Measurements from ENCODE around the gene OXGR1. TPM values are rescaled to one million over a fixed set of nuclear protein-coding genes. Genes with fewer than 3 reads are reported as not detected.

The OXGR1 gene
- total RNA-seq, 2 donors from 2014 or later, result 0.27 TPM; not detected in 1

DNA sequence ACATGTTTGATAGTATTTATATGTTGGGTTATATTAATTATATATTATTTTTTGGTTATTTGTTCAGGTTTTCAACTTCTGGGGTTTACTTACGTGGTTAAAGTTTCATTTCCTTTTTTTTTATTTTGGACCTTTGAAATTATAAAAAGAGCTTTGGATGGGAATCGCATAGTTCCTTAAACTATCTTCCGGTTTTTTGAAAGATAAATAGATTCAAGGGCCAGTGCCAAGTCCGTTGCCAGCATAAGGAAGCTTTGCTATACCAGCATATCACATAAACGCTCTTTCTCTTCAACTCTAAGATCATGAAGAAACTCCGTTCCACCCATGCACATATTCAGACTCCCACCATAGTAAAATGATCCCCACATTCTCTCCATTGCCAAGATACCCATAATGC is 7.4 kb upstream of the OXGR1 start:
- H3K4me1 ChIP-seq (replicated peaks), result no peaks in the 10 kb centered on the region
- no peak for DNase-seq (ENCODE audit: low spot score)
- H3K36me3 ChIP-seq, result no peaks in the 10 kb centered on the region
- TF ChIP-seq POLR2AphosphoS5 (IDR thresholded peaks at IDR 0.05) (no peak), POLR2A (IDR thresholded peaks at IDR 0.05) (no peak)
- TF ChIP-seq, protein P1, sequence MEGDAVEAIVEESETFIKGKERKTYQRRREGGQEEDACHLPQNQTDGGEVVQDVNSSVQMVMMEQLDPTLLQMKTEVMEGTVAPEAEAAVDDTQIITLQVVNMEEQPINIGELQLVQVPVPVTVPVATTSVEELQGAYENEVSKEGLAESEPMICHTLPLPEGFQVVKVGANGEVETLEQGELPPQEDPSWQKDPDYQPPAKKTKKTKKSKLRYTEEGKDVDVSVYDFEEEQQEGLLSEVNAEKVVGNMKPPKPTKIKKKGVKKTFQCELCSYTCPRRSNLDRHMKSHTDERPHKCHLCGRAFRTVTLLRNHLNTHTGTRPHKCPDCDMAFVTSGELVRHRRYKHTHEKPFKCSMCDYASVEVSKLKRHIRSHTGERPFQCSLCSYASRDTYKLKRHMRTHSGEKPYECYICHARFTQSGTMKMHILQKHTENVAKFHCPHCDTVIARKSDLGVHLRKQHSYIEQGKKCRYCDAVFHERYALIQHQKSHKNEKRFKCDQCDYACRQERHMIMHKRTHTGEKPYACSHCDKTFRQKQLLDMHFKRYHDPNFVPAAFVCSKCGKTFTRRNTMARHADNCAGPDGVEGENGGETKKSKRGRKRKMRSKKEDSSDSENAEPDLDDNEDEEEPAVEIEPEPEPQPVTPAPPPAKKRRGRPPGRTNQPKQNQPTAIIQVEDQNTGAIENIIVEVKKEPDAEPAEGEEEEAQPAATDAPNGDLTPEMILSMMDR (IDR thresholded peaks at IDR 0.05), result no peak
- no peak overlapping the region for H3K27ac ChIP-seq
- WGBS, result 41% methylated on average over 6 of the region's 6 CpGs
- H3K4me3 ChIP-seq, result no peak overlapping the region
- H3K27me3 ChIP-seq (replicated peaks; ENCODE audit: insufficient read depth), result no peaks in the 10 kb centered on the region
- no peaks in the 10 kb centered on the region for H3K9me3 ChIP-seq
- intact Hi-C loops (cut with DNase I), result no loop called here

DNA sequence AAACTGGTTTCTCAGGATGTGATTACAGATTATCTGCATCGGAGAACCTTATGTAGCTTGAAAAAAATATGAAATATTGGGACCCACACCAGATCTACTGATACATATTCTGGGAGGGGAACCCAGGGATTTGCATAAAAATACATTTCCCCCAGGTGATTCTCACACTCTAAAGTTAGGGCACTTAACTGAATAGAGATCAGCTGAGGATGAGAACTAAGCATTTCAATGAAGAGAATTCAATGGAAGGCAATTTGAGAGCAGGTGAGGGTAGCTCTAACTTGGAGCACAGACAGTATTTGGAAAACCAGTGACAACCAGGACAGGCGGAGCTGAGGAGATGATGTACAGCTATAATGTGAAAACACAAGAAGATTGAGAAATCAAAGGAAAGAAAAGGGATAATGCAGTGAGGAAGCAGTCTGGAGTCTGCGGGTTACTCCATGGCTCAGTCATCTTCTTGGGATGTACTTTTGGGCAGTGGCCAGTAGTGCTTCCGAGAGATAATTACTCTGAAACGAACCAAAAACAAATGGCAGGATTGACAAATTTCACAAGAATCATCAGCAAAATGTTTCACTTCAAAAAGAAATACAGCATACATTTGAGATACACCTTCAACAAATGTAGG is 6.1 kb upstream of the OXGR1 start:
- intact Hi-C loops (cut with DNase I), result no loop called here
- TF ChIP-seq POLR2A (IDR thresholded peaks at IDR 0.05) (no peak), POLR2AphosphoS5 (IDR thresholded peaks at IDR 0.05) (no peak)
- TF ChIP-seq, protein P1 (IDR thresholded peaks at IDR 0.05), result no peak

DNA sequence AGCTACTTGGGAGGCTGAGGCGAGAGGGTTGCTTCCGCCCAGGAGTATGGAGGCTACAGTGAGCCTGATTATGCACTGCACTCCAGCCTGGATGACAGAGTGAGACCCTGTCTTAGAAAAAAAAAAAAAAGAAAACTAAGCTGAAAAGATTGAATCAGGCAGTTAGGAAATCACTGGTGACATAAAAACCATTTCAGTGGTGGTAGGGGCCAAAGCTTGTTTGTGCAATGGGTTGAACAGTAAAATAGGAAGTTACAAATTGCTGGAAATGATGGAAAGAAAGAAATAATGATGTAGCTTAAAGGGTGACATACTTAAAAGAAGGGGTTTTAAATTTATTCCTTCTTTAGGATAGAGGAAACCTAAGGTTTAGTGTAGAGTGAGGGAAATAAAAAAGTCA is 4.8 kb upstream of the OXGR1 start:
- Histone ChIP-seq H3K27me3 (replicated peaks; ENCODE audit: insufficient read depth) (no peaks in the 10 kb centered on the region), H3K36me3 (no peaks in the 10 kb centered on the region), H3K9me3 (no peaks in the 10 kb centered on the region), H3K4me1 (replicated peaks) (no peaks in the 10 kb centered on the region), H3K4me3 (no peak overlapping the region), H3K27ac (no peak overlapping the region)
- intact Hi-C loops (cut with DNase I), result no loop called here
- no peak for DNase-seq (ENCODE audit: low spot score)
- TF ChIP-seq POLR2AphosphoS5 (IDR thresholded peaks at IDR 0.05) (no peak), POLR2A (IDR thresholded peaks at IDR 0.05) (no peak)
- TF ChIP-seq, protein P1 (IDR thresholded peaks at IDR 0.05), result no peak
- WGBS, result 98% methylated on average over 2 of the region's 2 CpGs

More for the DNA sequence above, 6.1 kb upstream of the OXGR1 start:
- Histone ChIP-seq H3K4me3 (no peak overlapping the region), H3K9me3 (no peaks in the 10 kb centered on the region), H3K4me1 (replicated peaks) (no peaks in the 10 kb centered on the region), H3K36me3 (no peaks in the 10 kb centered on the region), H3K27ac (no peak overlapping the region), H3K27me3 (replicated peaks; ENCODE audit: insufficient read depth) (no peaks in the 10 kb centered on the region)
- no peak for DNase-seq (ENCODE audit: low spot score)
- 73% methylated on average over 5 of the region's 5 CpGs for WGBS

DNA sequence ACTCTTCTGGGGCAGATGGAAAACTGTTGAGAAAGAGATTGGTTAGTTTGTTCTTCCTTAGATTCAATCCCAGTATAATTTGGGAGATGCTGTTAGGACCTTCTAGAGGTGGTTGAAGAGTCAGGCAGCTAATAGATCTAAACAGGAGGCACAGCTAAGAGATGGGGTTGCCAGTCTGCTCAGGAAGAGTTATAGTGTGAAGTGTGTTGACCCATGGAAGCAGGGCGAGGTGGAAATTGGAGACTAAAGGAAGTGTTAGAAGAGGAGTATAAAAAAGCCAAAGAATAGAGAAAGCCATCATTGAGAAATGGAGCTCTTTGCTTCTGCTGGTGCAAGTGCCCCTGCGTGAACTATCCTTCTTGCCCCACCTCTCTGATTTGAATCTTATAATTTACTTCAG is 3.8 kb upstream of the OXGR1 start:
- Histone ChIP-seq H3K27ac (no peak overlapping the region), H3K4me1 (replicated peaks) (no peaks in the 10 kb centered on the region), H3K4me3 (no peak overlapping the region), H3K9me3 (no peaks in the 10 kb centered on the region), H3K36me3 (no peaks in the 10 kb centered on the region), H3K27me3 (replicated peaks; ENCODE audit: insufficient read depth) (no peaks in the 10 kb centered on the region)
- intact Hi-C loops (cut with DNase I), result no loop called here
- no peak for DNase-seq (ENCODE audit: low spot score)
- 78% methylated on average over 2 of the region's 2 CpGs for WGBS
- TF ChIP-seq POLR2A (IDR thresholded peaks at IDR 0.05), result no peak

DNA sequence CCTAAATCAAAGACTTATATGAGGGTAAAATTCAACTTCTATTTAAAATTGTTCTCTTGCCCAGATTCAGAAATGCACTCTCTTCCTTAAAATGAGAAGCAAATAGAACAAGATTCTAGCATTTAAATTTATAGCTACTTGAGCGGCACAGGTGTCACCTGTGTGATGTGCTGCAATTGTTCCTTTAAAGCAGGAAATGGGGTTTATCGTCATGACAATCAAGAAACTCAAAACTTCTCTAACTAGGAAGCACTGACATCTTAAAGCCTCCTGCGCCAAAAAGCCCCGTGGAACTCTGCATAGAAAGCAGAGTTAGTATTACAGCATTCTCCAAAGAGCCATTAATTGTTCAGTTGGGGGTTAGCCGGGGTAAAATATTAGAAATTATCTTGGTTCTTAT is 2.6 kb upstream of the OXGR1 start:
- intact Hi-C loops (cut with DNase I), result no loop called here
- H3K36me3 ChIP-seq, result no peaks in the 10 kb centered on the region
- TF ChIP-seq POLR2A (IDR thresholded peaks at IDR 0.05) (no peak), POLR2AphosphoS5 (IDR thresholded peaks at IDR 0.05) (no peak)
- TF ChIP-seq, protein P1 (IDR thresholded peaks at IDR 0.05), result no peak
- no peak overlapping the region for H3K27ac ChIP-seq
- no peak overlapping the region for H3K4me3 ChIP-seq
- no peak for DNase-seq (ENCODE audit: low spot score)
- no peaks in the 10 kb centered on the region for H3K27me3 ChIP-seq (replicated peaks; ENCODE audit: insufficient read depth)
- no peaks in the 10 kb centered on the region for H3K9me3 ChIP-seq
- 39% methylated on average over 5 of the region's 5 CpGs for WGBS
- no peaks in the 10 kb centered on the region for H3K4me1 ChIP-seq (replicated peaks)
